Large intestine (tissue), 3 donors: ENCODE data around the gene ZFTA. TPM values are rescaled to one million over a fixed set of nuclear protein-coding genes. Genes with fewer than 3 reads are reported as not detected.

ENCODE experiments used
- DNase-seq, 2 donors: peaks; one replicate each; pipeline versions ENCODE4 v3.0.0 to v3.0.0-alpha.2; 2013
- H3K27ac ChIP-seq: one replicate; pipeline ENCODE4 v1.5.1; 2013; ENCODE audit warnings: low read length
- H3K27me3 ChIP-seq: 2 replicates; pipeline ENCODE4 v1.6.1; 2013; ENCODE audit warnings: low read length; ENCODE audit not compliant: control insufficient read depth, insufficient read depth
- H3K36me3 ChIP-seq: 2 replicates; pipeline ENCODE4 v1.6.1; 2013; ENCODE audit warnings: low read length; ENCODE audit not compliant: control insufficient read depth, insufficient read depth
- H3K4me1 ChIP-seq: one replicate; pipeline ENCODE4 v1.6.1; 2013; ENCODE audit warnings: low read length; ENCODE audit not compliant: control insufficient read depth, insufficient read depth
- H3K4me3 ChIP-seq: one replicate; pipeline ENCODE4 v1.5.1; 2013; ENCODE audit warnings: low read length
- H3K9me3 ChIP-seq: one replicate; pipeline ENCODE4 v1.6.1; 2013; ENCODE audit warnings: mild to moderate bottlenecking, low read depth, low read length, moderate library complexity; ENCODE audit not compliant: control insufficient read depth
- WGBS: methylation state at CpG from one replicate; pipeline ENCODE4 v1.1.5; 2013; ENCODE audit warnings: low lambda C conversion rate; ENCODE audit not compliant: insufficient coverage; 5-methylcytosine and 5-hydroxymethylcytosine counted together
- polyA plus RNA-seq: library from polyadenylated mRNA; unstranded; fragments of 120-200 nt; gene quantifications from one replicate; pipeline ENCODE4 v1.2.1, GENCODE V29; 2013

ZFTA gene
- polyA plus RNA-seq, 1 donor, result 48.8 TPM

DNA sequence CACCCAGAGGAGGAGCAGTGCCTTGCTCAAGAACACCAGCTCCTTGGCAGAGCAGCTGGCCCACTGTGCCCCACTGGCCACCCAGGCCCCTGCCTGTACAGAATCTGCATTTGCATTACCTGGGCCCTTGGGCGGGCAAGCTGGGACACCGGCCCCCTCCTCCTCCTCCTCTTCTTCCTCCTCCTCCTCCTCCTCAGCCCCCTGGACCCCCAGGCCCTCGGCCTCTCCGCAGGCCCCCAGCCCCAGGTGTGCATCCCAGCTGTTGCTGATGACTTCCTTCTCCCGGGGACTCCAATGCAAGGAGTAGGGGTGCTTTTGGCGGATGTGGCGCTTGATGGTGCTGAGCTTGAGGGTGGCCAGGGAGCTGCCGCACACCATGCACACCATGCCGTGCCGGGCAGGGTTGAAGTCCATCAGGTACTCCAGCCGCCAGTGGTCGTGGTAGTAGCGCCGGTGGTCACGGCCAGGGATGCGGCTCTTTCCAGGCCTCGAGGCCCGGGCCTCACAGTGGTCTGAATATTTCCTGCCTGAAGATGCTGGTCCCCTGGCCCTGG, 2.8 kb downstream of the ZFTA start:
- H3K27me3 ChIP-seq, result no peaks in the 10 kb centered on the region
- H3K27ac ChIP-seq, result peak overlapping the region; percentile 70
- whole genome bisulfite sequencing, result no CpG with 5 or more reads among the region's 18 CpGs
- H3K4me3 ChIP-seq, result peak overlapping the region; percentile 74
- H3K4me1 ChIP-seq, result peaks cover 41% of the 10 kb centered on the region
- H3K36me3 ChIP-seq, result peaks cover 32% of the 10 kb centered on the region
- H3K9me3 ChIP-seq, result peaks cover 3% of the 10 kb centered on the region
- peak in 1 of 2 donors; percentile 34 for DNase-seq

DNA sequence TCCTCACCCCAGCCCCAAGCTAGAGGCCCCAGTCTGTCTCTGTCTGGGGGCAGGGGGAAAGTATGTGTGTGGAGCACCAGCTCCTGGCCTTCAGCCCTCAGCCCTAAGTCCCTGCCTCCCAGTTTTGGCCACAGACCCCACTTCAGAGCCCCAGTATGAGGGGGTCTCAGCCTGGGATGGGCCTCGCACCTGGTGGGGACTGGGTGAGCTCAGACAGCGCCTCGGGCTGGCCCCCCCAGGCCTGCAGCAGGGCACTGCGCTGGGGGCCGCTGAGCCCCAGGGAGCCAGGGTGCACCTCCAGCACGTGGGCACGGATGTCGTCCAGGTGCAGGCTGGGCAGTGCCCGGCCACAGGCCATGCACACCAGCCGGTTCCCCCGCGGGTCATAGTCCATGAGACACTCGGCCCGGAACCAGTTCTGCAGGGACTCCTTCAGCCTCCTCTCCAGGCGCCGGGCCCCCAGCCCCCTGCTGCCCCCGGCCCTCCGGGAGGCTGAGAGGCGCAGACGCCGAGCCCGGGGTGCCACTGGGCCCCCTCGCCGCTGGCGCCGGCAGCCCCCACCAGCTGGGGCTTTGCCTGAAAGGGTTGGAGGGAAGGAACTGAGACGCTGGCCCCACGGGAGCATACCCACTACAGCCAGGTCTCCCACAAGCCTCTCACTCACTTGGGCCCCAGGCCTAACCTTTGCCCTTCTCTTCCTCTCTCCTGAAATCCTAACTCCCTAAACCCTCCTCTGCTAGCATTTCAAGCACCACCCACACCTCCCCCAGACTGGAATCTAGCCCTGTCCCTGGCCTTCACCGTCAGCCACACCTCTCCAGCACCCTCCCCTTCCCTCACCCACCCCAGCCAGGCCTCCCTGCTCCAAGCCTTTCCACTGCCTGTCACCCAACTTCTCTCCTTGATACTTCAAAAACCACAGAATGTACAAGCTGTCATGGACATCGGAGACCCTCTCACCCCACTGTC, 3.6 kb downstream of the ZFTA start:
- WGBS, result no CpG with 5 or more reads among the region's 30 CpGs
- peaks cover 37% of the 10 kb centered on the region for H3K4me1 ChIP-seq
- DNase-seq, result peak; percentile 72 to 89
- no peaks in the 10 kb centered on the region for H3K27me3 ChIP-seq
- H3K4me3 ChIP-seq, result peak overlapping the region; percentile 74
- peaks cover 36% of the 10 kb centered on the region for H3K36me3 ChIP-seq
- H3K9me3 ChIP-seq, result peaks cover 3% of the 10 kb centered on the region
- H3K27ac ChIP-seq, result peak overlapping the region; percentile 70

DNA sequence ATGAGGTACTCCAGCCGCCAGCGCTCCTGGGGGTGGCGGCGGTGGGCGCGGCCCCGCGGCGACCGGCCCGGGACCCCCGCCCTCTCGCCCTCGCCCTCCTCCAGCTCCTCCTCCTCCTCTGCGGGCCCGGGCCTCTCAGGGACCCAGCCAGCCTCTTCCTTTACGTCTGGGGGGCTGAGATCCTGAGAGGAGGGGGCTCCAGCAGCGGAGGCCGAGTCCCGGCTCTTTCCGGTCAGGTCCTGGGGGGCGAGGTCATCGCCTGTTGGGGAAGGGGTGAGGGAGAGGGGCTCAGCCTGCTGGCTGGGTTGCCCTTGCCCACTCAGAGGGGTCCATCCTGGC, 4.3 kb downstream of the ZFTA start:
- H3K27me3 ChIP-seq, result no peaks in the 10 kb centered on the region
- peaks cover 3% of the 10 kb centered on the region for H3K9me3 ChIP-seq
- peaks cover 38% of the 10 kb centered on the region for H3K36me3 ChIP-seq
- H3K27ac ChIP-seq, result peak overlapping the region; percentile 70
- H3K4me1 ChIP-seq, result peaks cover 37% of the 10 kb centered on the region
- peak in 1 of 2 donors; percentile 9 for DNase-seq
- no peak overlapping the region for H3K4me3 ChIP-seq
- no CpG with 5 or more reads among the region's 23 CpGs for WGBS

DNA sequence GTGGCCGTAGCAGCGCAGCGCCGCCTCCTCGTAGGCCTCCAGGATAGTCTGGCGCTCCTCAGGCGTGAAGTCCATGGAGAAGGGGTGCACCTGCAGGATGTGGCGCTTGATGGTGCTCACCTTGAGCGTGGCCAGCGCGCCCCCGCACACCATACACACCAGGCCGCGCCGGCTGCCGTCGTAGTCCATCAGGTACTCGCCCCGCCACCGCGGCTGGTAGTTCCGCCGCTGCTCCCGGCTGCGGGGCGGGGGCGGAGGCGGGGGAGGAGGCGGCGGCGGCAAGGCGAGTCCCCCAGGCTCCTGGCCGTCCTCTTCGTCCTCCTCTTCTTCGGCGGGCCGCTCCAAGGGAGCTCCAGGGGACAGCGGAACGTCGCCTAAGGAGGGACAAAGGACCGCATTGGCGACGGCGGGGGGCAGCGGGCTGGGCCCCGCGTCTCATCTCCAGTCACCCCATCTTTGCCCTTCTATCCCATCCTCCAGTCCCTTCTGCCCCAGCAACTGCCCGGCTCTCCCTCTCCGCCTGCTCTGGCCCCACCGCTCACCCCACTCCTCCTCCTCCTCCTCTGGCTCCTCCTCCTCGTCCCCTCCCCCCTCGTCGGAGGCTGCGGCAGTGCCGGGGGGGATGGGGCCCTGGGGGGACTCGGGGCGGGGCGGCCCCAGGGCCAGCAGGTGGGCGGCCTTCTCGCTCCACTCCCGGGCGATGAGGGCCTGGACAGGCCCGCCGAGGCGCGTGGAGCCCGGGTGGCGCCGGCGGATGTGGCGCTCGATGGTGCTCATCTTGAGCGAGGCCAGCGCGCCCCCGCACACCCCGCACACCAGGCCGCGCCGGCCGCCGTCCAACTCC, 4.9 kb downstream of the ZFTA start:
- 10% methylated on average over 2 of the region's 82 CpGs for WGBS
- Histone ChIP-seq H3K27me3 (no peaks in the 10 kb centered on the region), H3K27ac (no peak overlapping the region), H3K4me1 (peaks cover 37% of the 10 kb centered on the region), H3K36me3 (peaks cover 38% of the 10 kb centered on the region), H3K4me3 (no peak overlapping the region), H3K9me3 (peaks cover 3% of the 10 kb centered on the region)
- DNase-seq, result peak in 1 of 2 donors; percentile 28

DNA sequence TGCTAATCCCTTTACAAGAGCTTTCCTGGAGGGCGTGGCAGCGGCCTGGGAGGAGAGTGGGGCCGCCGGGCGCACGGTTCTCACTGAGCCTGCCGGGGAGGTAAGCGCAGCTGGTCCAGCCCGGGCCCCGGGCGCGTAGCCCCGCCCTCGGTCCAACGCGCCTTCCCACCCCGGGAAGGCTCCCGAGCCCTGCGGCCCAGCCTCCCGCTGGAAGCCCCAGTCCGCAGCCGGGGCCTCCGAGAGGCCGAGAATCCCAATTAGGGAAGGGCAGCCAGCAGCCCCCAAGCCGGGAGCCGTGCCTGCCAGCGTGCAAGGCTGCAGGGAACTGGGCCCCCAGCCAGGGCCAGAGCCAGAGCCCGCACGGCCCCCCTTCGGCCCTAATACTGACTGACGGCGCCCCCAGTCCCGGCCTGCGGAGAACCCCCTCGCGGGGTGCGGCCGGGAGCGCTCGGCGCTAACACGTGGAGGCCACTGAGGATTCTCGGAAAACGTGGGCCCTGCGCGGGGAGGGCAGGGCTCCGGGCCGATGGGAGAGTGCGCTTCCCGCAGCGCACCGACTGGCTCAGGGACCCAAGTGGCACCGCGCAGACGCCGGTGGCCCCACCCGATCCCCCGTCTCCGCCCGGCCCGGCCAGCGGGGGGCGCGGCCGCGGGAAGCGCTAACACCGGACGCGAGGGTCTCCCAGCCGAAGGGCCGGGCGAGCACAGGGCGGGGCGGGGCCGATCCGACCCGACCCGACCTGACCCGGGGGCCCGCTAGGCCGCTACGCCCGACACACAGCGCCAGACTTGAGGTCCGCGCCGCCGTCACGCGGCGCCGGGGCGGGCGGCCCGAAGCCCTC, 5.7 kb downstream of the ZFTA start:
- no CpG with 5 or more reads among the region's 96 CpGs for WGBS
- H3K9me3 ChIP-seq, result peaks cover 3% of the 10 kb centered on the region
- H3K4me3 ChIP-seq, result peak overlapping the region; percentile 23
- H3K4me1 ChIP-seq, result peaks cover 37% of the 10 kb centered on the region
- peak overlapping the region; percentile 39 for H3K27ac ChIP-seq
- peak; percentile 35 to 75 for DNase-seq
- H3K36me3 ChIP-seq, result peaks cover 40% of the 10 kb centered on the region
- H3K27me3 ChIP-seq, result no peaks in the 10 kb centered on the region

DNA sequence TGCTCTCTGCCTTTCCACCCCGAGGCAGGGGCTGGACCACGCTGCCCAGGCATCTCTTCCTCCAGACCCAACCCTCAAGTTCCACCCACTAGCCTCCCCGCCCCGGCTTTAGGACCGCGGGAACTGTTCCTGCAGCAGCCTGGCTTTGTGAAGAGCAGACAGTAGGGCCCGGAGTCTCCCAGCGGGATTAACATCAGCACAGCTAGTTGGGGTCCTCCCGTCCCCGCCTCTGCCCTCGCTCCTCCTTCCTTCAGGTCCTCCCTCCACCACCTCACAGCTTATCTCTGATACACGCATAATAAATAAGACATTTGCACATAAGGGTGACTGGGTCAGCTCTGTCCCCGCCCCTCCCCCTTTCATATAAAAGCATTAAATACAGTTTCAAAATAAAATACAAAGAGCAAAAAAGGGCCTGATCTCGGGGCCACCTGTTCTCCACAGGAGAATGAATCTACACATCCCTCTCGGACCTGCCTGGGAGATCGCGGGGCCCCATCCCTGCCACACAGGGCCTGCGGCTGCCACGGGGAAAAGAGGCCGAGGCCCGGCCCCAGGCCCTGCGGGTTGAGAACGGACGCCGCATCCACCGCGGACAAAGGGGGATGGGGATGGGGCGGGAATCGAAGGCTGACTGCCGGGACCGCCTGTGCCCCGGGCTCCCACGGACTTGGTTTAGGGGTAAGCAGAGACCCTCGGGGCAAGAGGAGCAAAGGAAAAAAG, 6.5 kb downstream of the ZFTA start:
- Histone ChIP-seq H3K36me3 (peaks cover 41% of the 10 kb centered on the region), H3K27me3 (no peaks in the 10 kb centered on the region), H3K27ac (peak overlapping the region; percentile 39), H3K4me1 (peaks cover 37% of the 10 kb centered on the region), H3K4me3 (peak overlapping the region; percentile 14), H3K9me3 (peaks cover 3% of the 10 kb centered on the region)
- DNase-seq, result peak in 1 of 2 donors; percentile 31
- WGBS, result no CpG with 5 or more reads among the region's 34 CpGs

DNA sequence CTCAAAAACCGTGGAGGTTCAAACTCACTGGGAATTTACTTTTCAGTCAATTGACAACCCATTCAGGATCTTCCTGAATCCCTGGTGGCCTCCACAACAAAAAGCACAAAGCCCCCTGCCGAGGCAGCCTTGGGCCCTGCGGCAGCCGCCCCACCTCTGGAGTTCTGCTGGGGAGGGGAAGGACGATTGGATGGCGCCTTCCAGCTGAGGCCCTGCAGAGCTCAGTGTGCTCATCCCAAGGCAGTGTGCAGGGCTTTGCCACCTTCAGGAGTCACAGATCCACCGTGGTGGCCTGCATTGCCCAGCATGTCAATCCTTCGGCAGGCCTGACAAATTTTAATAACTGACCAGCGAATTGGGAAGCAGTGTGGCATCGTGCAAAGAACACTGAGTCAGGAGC, 7.4 kb downstream of the ZFTA start:
- peaks cover 41% of the 10 kb centered on the region for H3K36me3 ChIP-seq
- H3K27ac ChIP-seq, result no peak overlapping the region
- H3K4me3 ChIP-seq, result no peak overlapping the region
- no peaks in the 10 kb centered on the region for H3K27me3 ChIP-seq
- H3K4me1 ChIP-seq, result peaks cover 28% of the 10 kb centered on the region
- H3K9me3 ChIP-seq, result peaks cover 3% of the 10 kb centered on the region
- WGBS, result no CpG with 5 or more reads among the region's 10 CpGs
- DNase-seq, result no peak

DNA sequence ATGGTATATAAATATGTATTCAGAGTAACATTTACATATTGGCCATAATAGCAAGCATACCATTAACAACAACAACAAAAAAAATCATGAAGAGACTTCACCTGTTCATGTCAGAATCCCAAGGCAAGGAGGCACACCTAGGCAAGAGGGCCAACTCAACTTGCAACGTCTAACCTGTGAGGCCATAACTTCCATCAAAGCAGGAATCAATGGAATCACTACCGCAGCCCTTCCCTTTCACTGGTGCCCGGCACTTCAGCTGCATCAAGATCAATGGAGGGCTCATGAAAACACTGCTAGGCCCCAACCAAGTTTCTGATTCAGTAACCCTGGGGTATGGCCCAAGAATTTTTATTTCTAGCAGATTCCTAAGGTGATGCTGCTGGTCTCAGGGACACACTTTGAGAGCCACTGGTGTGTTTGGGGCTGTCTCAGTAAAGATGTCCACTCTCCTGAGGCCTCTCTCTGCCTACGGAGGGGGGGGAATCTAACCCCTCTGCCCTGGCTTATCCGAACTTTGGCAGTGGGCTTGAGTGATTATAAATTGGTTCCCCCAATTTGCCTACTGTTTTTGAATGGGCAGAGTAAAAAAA, 8.0 kb downstream of the ZFTA start:
- Histone ChIP-seq H3K4me1 (peaks cover 22% of the 10 kb centered on the region), H3K27ac (no peak overlapping the region), H3K27me3 (no peaks in the 10 kb centered on the region), H3K4me3 (no peak overlapping the region), H3K36me3 (peaks cover 35% of the 10 kb centered on the region), H3K9me3 (peaks cover under 1% of the 10 kb centered on the region)
- DNase-seq, result no peak
- WGBS, result no CpG with 5 or more reads among the region's 5 CpGs
